Right lobe of liver (tissue), 4 donors: ENCODE results near the gene SLC5A6.

Source experiments
- CTCF ChIP-seq, 4 donors: fragments of 200-600 bp in 3 of 4; fragments of 450-650 bp in 1 of 4; IDR thresholded peaks; one replicate each; pipeline versions ENCODE4 v1.5.1 to v1.8.0; 2016 to 2022; ENCODE audit warnings: antibody characterized with exemption in 4 of 4, mild to moderate bottlenecking in 2 of 4
- POLR2A ChIP-seq: fragments of 450-650 bp; IDR thresholded peaks from one replicate; pipeline ENCODE4 v1.6.1; 2017; ENCODE audit warnings: antibody characterized with exemption, mild to moderate bottlenecking
- donor health status: DM: no; HTN: no; CAD: no.
- donor health status: DM: no; HTN: no; CAD: no.
- donor health status: DM: no; HTN: yes; CAD: no.

GRCh38 chr2:27258051-27258450 is 46.0 kb upstream of the SLC5A6 start:
- no peak for TF ChIP-seq POLR2A
- no peak for TF ChIP-seq CTCF (IDR thresholded peaks at IDR 0.05)
